ENCODE results near the gene CORO1C.
A peak's percentile ranks its signal among the peaks of the same experiment; 100 is the strongest.
"Not testable (repeated sequence)": the region's sequence is repeated elsewhere in the genome, so short reads cannot be mapped to it uniquely, and the experiment has no call there.

The CORO1C gene

DNA sequence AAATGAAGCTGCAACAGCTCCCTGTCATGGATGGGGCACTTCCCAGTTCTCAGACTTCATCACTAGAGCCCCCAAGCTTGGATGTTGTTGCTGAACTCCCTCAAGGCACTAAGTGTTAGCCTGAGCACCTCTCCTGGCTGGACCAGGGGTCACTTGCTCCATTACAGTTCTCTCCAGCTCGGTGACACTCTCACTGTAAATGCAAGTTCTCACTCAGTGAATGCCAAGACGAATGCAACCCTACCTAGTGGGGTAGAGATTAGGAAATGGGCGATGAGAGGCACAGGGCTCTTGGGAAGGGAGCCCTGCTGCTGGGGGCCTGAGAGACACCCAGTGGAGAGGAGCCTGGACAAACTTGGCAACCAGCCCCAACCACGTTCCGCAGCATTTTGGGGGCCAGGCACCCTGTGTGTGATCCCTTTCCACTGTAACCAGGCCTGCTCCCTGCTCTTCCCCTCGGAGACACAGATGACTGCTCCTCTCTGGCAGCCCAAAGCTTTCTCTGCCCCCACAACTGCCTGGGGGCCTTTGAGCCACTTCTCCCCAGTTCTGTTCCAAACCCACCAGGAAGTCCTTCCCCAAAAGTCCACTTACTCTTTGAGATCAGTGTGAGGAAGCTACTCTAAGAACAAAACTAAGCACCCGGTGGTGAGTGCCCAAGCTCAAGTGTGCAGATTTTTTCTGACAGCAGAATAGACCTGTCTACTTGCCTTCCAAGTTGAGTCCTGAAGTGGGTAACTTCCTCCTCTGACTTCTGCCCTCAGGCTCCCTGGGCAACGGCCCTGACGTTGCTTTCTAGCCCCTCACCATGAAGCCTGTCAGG, 89.7 kb downstream of the CORO1C start:
- H3K4me3 Mint-ChIP-seq: no peak overlapping the region
- H3K27ac Mint-ChIP-seq: no peak overlapping the region
- H3K36me3 Mint-ChIP-seq (ENCODE audit: low read depth): peaks cover 18% of the 10 kb centered on the region
- no peaks in the 10 kb centered on the region for H3K9me3 Mint-ChIP-seq
- H3K27me3 Mint-ChIP-seq (ENCODE audit: low read depth): no peaks in the 10 kb centered on the region
- H3K4me1 Mint-ChIP-seq (ENCODE audit: low read depth): peaks cover 42% of the 10 kb centered on the region

DNA sequence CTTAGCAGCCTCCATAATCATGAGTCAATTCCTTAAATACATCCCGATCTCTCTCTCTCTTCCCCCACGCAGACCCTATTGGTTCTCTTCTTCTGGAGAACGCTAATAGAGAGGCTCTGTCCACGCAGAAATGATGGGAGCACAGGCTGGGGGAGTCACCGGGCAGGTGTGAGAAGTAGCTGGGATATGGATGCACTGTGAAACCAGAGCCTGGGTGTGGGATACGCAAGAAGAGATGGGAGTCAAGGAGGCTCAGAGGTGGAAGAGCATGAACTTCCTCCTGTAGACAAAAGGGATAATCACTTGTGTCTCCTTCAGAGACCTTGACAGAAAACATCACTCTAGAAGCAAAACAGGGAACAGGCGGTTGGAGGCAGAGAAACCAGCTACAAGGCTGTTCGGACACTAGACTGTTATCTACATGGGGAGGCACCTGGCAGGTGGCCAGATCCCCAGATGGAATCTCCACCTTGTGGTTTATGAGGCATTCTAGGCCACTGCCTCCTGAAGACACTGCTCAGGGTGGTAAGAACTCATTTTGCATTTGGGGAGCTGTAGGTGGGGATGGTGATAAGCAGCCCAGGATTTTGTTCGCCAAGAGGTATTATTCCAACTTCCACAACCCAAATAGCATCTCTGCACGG, 90.4 kb downstream of the CORO1C start:
- Mint-ChIP-seq H3K4me3 (no peak overlapping the region), H3K9me3 (no peaks in the 10 kb centered on the region), H3K27ac (no peak overlapping the region), H3K36me3 (ENCODE audit: low read depth) (peaks cover 18% of the 10 kb centered on the region), H3K27me3 (ENCODE audit: low read depth) (no peaks in the 10 kb centered on the region), H3K4me1 (ENCODE audit: low read depth) (peaks cover 41% of the 10 kb centered on the region)

- H3K27ac Mint-ChIP-seq: peak overlapping the region; percentile 52
- H3K4me1 Mint-ChIP-seq (ENCODE audit: low read depth): peaks cover 46% of the 10 kb centered on the region
- H3K27me3 Mint-ChIP-seq (ENCODE audit: low read depth): no peaks in the 10 kb centered on the region
- H3K9me3 Mint-ChIP-seq: no peaks in the 10 kb centered on the region
- no peak overlapping the region for H3K4me3 Mint-ChIP-seq
- peaks cover 10% of the 10 kb centered on the region for H3K36me3 Mint-ChIP-seq (ENCODE audit: low read depth)
Observed at GRCh38 chr12:108638997-108639822, 92.1 kb downstream of the CORO1C start.

- Mint-ChIP-seq H3K9me3 (no peaks in the 10 kb centered on the region), H3K27me3 (ENCODE audit: low read depth) (no peaks in the 10 kb centered on the region), H3K27ac (no peak overlapping the region), H3K4me3 (no peak overlapping the region), H3K36me3 (ENCODE audit: low read depth) (peaks cover 16% of the 10 kb centered on the region), H3K4me1 (ENCODE audit: low read depth) (peaks cover 53% of the 10 kb centered on the region)
Observed at GRCh38 chr12:108638141-108638827, 93.0 kb downstream of the CORO1C start.

DNA sequence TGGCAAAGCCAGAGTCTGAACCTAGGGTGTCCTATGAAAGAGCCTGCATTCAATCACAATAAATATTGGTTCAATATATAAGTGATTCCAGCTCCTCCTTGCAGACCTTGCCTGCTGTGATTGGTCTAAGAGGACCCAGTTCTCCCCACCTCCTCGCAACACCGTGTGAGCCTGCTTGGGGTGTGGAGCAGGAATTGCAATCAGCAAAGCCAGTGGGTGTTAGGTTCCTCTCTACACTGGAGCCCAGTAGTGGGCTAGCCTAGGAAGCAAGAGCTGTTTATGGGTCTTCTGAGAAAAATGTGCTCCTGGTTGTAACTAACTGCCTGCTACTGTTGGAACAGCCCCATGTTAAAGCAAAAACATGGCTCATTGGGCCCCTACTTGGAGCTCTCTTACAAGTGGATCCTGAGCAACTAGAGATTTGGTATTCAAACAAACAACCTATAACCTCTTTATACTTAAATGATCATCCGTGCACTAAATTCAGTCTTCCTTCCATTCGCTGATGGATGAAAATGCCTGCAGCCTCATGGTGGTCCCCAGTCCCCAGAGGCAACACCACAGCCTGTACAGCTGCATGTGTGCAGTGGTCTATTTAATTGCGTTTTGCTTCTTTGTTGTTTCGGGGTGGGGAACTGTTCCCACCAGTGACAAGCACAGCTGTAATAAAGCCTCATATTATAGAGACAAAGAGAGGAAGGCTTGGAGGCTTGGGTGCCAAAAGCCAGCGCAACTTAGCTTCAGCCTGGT, 93.9 kb downstream of the CORO1C start:
- Mint-ChIP-seq H3K36me3 (ENCODE audit: low read depth) (peaks cover 21% of the 10 kb centered on the region), H3K27ac (no peak overlapping the region), H3K27me3 (ENCODE audit: low read depth) (no peaks in the 10 kb centered on the region), H3K4me1 (ENCODE audit: low read depth) (peaks cover 53% of the 10 kb centered on the region), H3K4me3 (no peak overlapping the region), H3K9me3 (no peaks in the 10 kb centered on the region)

DNA sequence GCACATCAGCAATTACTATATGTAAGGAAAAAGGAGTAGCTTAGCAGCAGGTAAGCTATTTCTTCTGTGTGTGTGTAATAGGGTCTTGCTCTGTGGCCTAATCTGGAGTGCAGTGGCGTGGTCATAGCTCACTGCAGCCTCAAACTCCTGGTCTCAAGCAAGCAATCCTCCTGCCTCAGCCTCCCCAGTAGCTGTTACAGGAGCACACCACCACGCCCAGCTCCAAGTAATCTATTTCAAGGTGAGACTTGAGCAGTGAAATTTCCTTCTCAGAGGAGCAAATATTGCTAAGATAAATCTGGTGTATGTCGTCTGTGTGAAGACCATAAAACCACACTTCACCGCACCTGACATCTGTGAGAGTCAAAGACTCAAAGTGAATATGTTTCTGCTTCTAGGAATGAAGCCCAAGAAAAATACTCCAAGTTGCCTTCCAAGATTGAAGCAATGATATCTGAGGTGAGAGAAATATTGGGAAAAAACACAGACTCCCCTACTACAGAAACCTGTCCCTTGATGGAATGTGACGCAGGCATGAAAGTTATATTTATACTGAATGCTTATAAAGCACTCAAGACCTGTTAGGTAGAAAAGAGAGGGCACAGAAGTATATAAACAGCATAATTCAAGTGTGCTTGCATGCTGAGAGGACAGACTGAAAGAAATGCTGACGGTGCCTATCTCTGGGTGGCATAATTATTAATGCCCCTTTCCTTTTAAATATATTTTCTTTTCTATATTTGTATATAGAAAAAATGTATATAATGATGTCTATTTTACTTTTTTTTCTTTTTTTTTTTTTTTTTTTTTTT, 95.1 kb downstream of the CORO1C start:
- H3K4me1 Mint-ChIP-seq (ENCODE audit: low read depth): peaks cover 56% of the 10 kb centered on the region
- H3K36me3 Mint-ChIP-seq (ENCODE audit: low read depth): peaks cover 27% of the 10 kb centered on the region
- H3K4me3 Mint-ChIP-seq: peak overlapping the region; percentile 100
- H3K27me3 Mint-ChIP-seq (ENCODE audit: low read depth): no peaks in the 10 kb centered on the region
- H3K9me3 Mint-ChIP-seq: no peaks in the 10 kb centered on the region
- H3K27ac Mint-ChIP-seq: peak overlapping the region; percentile 100

GRCh38 chr12:108635201-108635996, 95.9 kb downstream of the CORO1C start:
- Mint-ChIP-seq H3K4me3 (peak overlapping the region; percentile 100), H3K9me3 (no peaks in the 10 kb centered on the region), H3K27me3 (ENCODE audit: low read depth) (no peaks in the 10 kb centered on the region), H3K27ac (peak overlapping the region; percentile 100), H3K4me1 (ENCODE audit: low read depth) (peaks cover 58% of the 10 kb centered on the region), H3K36me3 (ENCODE audit: low read depth) (peaks cover 30% of the 10 kb centered on the region)

DNA sequence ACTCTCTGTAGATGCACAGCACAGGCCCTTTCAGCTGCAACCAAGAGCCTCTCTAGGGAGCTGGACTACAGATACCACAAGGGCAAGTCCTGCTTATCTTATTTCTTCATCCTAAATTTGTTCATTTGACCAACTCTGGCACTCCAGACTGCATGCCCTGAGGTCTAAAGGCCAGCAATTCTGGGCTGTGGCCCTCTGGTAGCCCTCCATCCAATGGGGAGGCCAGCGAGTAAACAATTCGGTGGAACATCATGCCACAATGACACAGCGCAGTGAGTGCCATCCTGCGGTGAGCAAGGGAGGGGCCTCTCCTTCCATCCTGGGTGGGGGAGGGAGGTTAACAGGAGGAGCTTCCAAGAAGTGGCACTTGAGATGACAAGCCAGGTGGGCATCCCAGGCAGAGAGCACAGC, 97.0 kb downstream of the CORO1C start:
- Mint-ChIP-seq H3K27ac (peak overlapping the region; percentile 100), H3K9me3 (no peaks in the 10 kb centered on the region), H3K36me3 (ENCODE audit: low read depth) (peaks cover 35% of the 10 kb centered on the region), H3K4me3 (peak overlapping the region; percentile 100), H3K27me3 (ENCODE audit: low read depth) (no peaks in the 10 kb centered on the region), H3K4me1 (ENCODE audit: low read depth) (peaks cover 61% of the 10 kb centered on the region)

DNA sequence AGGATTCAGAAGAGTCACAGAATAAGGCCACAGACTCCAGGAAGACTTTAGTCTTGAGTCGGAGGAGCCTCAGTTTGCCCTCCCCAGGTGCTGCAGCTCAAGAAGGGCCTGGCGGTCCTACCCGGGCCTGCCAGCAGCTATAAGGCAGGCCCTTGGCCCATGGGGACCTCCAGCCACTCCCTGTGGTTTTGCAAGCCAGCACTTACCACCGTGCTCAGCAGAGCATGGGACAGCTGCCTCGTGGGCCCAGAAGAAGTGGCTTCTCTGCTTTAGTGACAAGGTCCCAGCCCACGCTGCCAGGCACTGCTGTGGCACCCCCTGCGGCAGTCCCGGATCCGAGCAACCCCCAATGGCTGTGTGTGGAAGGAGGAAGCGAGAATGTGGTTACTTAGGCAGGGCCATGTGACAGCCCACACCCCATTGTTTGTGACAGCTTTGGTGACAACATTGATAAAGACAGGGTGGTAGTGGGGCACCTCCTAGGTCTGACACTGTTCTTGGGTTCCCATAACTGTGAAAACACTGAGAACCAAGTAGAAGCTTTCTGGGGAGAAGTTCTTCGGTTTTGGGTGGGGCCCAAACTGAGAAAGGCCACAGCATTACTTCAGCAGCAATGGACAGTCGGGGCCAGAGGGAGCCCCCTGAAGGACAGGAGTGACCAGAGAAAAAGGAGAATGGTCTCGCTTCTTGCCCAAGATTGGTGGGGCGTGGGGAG, 97.6 kb downstream of the CORO1C start, which contains the start of gene SELPLG:
SELPLG (minus strand) TSS at position 361 of the 715 bp plus-strand sequence. CDS start 9,587 bp downstream, outside the sequence.
- peak within 1 kb of the TSS; percentile 100 for H3K4me3 Mint-ChIP-seq
- H3K27ac Mint-ChIP-seq: peak within 1 kb of the TSS; percentile 100
- no peaks in the 10 kb centered on the region for H3K27me3 Mint-ChIP-seq (ENCODE audit: low read depth)
- H3K9me3 Mint-ChIP-seq: no peaks in the 10 kb centered on the region
- H3K4me1 Mint-ChIP-seq (ENCODE audit: low read depth): peaks cover 59% of the 10 kb centered on the region
- H3K36me3 Mint-ChIP-seq (ENCODE audit: low read depth): peaks cover 33% of the 10 kb centered on the region

GRCh38 chr12:108633081-108633533, 98.2 kb downstream of the CORO1C start:
- H3K27me3 Mint-ChIP-seq (ENCODE audit: low read depth): no peaks in the 10 kb centered on the region
- H3K4me1 Mint-ChIP-seq (ENCODE audit: low read depth): peaks cover 62% of the 10 kb centered on the region
- peak overlapping the region; percentile 100 for H3K27ac Mint-ChIP-seq
- no peaks in the 10 kb centered on the region for H3K9me3 Mint-ChIP-seq
- H3K4me3 Mint-ChIP-seq: peak overlapping the region; percentile 100
- peaks cover 39% of the 10 kb centered on the region for H3K36me3 Mint-ChIP-seq (ENCODE audit: low read depth)

- Mint-ChIP-seq H3K4me1 (ENCODE audit: low read depth) (peaks cover 56% of the 10 kb centered on the region), H3K36me3 (ENCODE audit: low read depth) (peaks cover 43% of the 10 kb centered on the region), H3K27ac (peak overlapping the region; percentile 100), H3K4me3 (peak overlapping the region; percentile 100)
- H3K9me3 Mint-ChIP-seq; H3K27me3 Mint-ChIP-seq (ENCODE audit: low read depth): not testable (repeated sequence)
Observed at GRCh38 chr12:108631261-108631660, 100.1 kb downstream of the CORO1C start.
